ENCODE measurements around the gene HIRIP3. TPM values are rescaled to one million over a fixed set of nuclear protein-coding genes. Genes with fewer than 3 reads are reported as not detected.

Gene HIRIP3
- total and polyA plus RNA-seq, 2 of the 13 experiments (the other 11 are each of a cell fraction or from before 2014, with no cell fraction given), result 12.6 to 17.2 TPM

DNA sequence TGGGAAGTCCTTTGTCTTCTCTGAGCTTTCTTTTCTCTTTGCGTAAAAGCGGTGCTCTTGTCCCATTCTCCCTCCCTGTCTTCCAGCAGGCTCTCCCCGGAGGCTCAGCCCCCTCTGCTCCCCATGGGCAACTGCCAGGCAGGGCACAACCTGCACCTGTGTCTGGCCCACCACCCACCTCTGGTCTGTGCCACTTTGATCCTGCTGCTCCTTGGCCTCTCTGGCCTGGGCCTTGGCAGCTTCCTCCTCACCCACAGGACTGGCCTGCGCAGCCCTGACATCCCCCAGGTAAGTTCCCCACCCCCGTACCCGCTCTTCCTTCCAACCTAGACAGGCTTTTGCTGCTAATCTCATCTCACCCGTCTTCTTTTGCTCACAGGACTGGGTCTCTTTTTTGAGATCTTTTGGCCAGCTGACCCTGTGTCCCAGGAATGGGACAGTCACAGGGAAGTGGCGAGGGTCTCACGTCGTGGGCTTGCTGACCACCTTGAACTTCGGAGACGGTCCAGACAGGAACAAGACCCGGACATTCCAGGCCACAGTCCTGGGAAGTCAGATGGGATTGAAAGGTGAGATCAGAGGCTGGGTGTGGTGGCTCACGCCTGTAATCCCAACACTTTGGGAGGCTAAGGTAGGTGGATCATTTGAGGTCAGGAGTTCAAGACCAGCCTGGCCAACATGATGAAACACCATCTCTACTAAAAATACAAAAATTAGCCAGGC lies 32.2 kb downstream of the HIRIP3 start:
- Histone ChIP-seq H3K27ac (ENCODE audit: extremely low read length, insufficient read depth, low read length) (peak overlapping the region; percentile 81), H3K4me3 (replicated peaks in 1 of 3; ENCODE audit: insufficient read depth in 1 of 3, low read depth in 2 of 3, low read length in 3 of 3) (peak overlapping the region; percentile 65 to 87 (median 80); a peak in 5 of 6 replicates), H3K79me2 (ENCODE audit: insufficient read depth, low read length) (no peaks in the 10 kb centered on the region), H4K20me1 (ENCODE audit: insufficient read depth, low read length) (no peaks in the 10 kb centered on the region), H3K4me1 (ENCODE audit: insufficient read depth, low read length) (peaks cover 56% of the 10 kb centered on the region), H3K9ac (ENCODE audit: insufficient read depth, low read depth, low read length) (peak overlapping the region; percentile 80), H3K4me2 (ENCODE audit: low read depth, low read length) (peak overlapping the region; percentile 97), H3K36me3 (replicated peaks in 1 of 2; ENCODE audit: control insufficient read depth in 1 of 2, insufficient read depth in 2 of 2, low read length in 2 of 2) (peaks cover 3 to 4% of the 10 kb centered on the region in 2 experiments; a peak in 4 of 5 replicates), H2AFZ (ENCODE audit: low read length) (no peak overlapping the region), H3K27me3 (ENCODE audit: control insufficient read depth in 1 of 2, insufficient read depth in 2 of 2, low read length in 2 of 2) (no peaks in the 10 kb centered on the region; a peak in 1 of 5 replicates), H3K9me3 (ENCODE audit: low read length) (no peaks in the 10 kb centered on the region)
- DNase-seq (ENCODE audit: low spot score) (no peak), FAIRE-seq (peak; percentile 47), ATAC-seq (peak; percentile 18)
- BruUV-seq (replicated peaks), result no TSS peak
- 79% methylated on average over 14 of the region's 14 CpGs for WGBS (ENCODE audit: low lambda C conversion rate)
- intact Hi-C loops (cut with micrococcal nuclease; ENCODE audit: unreplicated experiment), result loop anchor here (5.0 kb wide), 3 partner anchors 34 to 61 kb away; partner anchors contain the start of genes ASPHD1, HIRIP3, INO80E and KCTD13
- in situ Hi-C loops (cut with HindIII; ENCODE audit: extremely low pct_ligation_motif_present, low pct_unique_long_range_greater_than_20kb), result loop anchor here (5.0 kb wide), 1 partner anchor 36 kb away; the partner anchor contains the start of gene KCTD13
- POLR2A ChIA-PET, result interaction anchor here (0.7 to 4.6 kb wide), 7 partner anchors 10 to 147 kb away, joined by 3 to 47 read pairs (median 4); partner anchors contain the start of genes ASPHD1, KCTD13, PAGR1 and TAOK2
- CTCF ChIA-PET (ENCODE audit: low intra/inter-chr PET ratio, low total read pairs), result no interaction called here
- TF ChIP-seq ZNF17 (CRISPR knock-in tag; IDR thresholded peaks at IDR 0.05), result no peak
- peak; percentile 75; the same call in 1 of the 2 replicates for TF ChIP-seq NFKB2 (CRISPR knock-in tag; IDR thresholded peaks at IDR 0.05; ENCODE audit: borderline replicate concordance)
- TF ChIP-seq LCORL (IDR thresholded peaks at IDR 0.05), result no peak
- peak; percentile 19; the same call in 1 of the 2 replicates for TF ChIP-seq LCORL (CRISPR knock-in tag; IDR thresholded peaks at IDR 0.05)
- no peak for TF ChIP-seq ZNF354B (CRISPR knock-in tag; IDR thresholded peaks at IDR 0.05)
- TF ChIP-seq MTF2 (CRISPR knock-in tag; IDR thresholded peaks at IDR 0.05; ENCODE audit: borderline replicate concordance), result no peak
- no peak for TF ChIP-seq ZNF136 (CRISPR knock-in tag; IDR thresholded peaks at IDR 0.05; ENCODE audit: low read depth)
- no peak for TF ChIP-seq NFE2 (CRISPR knock-in tag; IDR thresholded peaks at IDR 0.05)
- peak; percentile 48; the same call in 1 of the 2 replicates for TF ChIP-seq ZBTB38 (CRISPR knock-in tag; IDR thresholded peaks at IDR 0.05)
- 0 out of 2 replicates have a peak, but pooled peaks have one; percentile 37 for TF ChIP-seq ZNF775 (CRISPR knock-in tag; IDR thresholded peaks at IDR 0.05; ENCODE audit: borderline replicate concordance)
- TF ChIP-seq ZNF460 (CRISPR knock-in tag; IDR thresholded peaks at IDR 0.05; ENCODE audit: borderline replicate concordance), result peak; percentile 91
- TF ChIP-seq CCDC6 (CRISPR knock-in tag; IDR thresholded peaks at IDR 0.05), result no peak
- no peak for TF ChIP-seq MBNL3 (CRISPR knock-in tag; conservative IDR thresholded peaks at IDR 0.05)
- TF ChIP-seq ZNF317 (CRISPR knock-in tag; IDR thresholded peaks at IDR 0.05), result no peak
- 0 out of 2 replicates have a peak, but pooled peaks have one; percentile 31 for TF ChIP-seq ZSCAN21 (CRISPR knock-in tag; IDR thresholded peaks at IDR 0.05; ENCODE audit: borderline replicate concordance)
- 0 out of 2 replicates have a peak, but pooled peaks have one; percentile 54 for TF ChIP-seq ZNF766 (CRISPR knock-in tag; IDR thresholded peaks at IDR 0.05; ENCODE audit: borderline replicate concordance)
- TF ChIP-seq, protein P1, sequence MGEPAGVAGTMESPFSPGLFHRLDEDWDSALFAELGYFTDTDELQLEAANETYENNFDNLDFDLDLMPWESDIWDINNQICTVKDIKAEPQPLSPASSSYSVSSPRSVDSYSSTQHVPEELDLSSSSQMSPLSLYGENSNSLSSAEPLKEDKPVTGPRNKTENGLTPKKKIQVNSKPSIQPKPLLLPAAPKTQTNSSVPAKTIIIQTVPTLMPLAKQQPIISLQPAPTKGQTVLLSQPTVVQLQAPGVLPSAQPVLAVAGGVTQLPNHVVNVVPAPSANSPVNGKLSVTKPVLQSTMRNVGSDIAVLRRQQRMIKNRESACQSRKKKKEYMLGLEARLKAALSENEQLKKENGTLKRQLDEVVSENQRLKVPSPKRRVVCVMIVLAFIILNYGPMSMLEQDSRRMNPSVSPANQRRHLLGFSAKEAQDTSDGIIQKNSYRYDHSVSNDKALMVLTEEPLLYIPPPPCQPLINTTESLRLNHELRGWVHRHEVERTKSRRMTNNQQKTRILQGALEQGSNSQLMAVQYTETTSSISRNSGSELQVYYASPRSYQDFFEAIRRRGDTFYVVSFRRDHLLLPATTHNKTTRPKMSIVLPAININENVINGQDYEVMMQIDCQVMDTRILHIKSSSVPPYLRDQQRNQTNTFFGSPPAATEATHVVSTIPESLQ (CRISPR knock-in tag; conservative IDR thresholded peaks at IDR 0.05), result no peak
- no peak for TF ChIP-seq ZNF530 (CRISPR knock-in tag; IDR thresholded peaks at IDR 0.05; ENCODE audit: low read depth)
- no peak for TF ChIP-seq ISL2 (CRISPR knock-in tag; IDR thresholded peaks at IDR 0.05)
- 0 out of 2 replicates have a peak, but pooled peaks have one; percentile 14 for TF ChIP-seq ZNF543 (CRISPR knock-in tag; IDR thresholded peaks at IDR 0.05)
- no peak for TF ChIP-seq TOE1 (CRISPR knock-in tag; IDR thresholded peaks at IDR 0.05)
- TF ChIP-seq ZFP37 (CRISPR knock-in tag; IDR thresholded peaks at IDR 0.05; ENCODE audit: borderline replicate concordance), result 0 out of 2 replicates have a peak, but pooled peaks have one; percentile 61
- TF ChIP-seq FOXJ3 (CRISPR knock-in tag; IDR thresholded peaks at IDR 0.05; ENCODE audit: borderline replicate concordance), result no peak
- TF ChIP-seq ZNF773 (CRISPR knock-in tag; IDR thresholded peaks at IDR 0.05; ENCODE audit: borderline replicate concordance), result 0 out of 2 replicates have a peak, but pooled peaks have one; percentile 57

Data from HepG2 (cell line).